Activated CD4-positive, CD25-positive, alpha-beta regulatory T cell treated with anti-CD3 and anti-CD28 coated beads, Interleukin-2, amount 50 U/mL, for 24 hours (primary cell): Measurements from ENCODE around the gene MRPL4.
"Not testable (repeated sequence)": the region's sequence is repeated elsewhere in the genome, so short reads cannot be mapped to it uniquely, and the experiment has no call there.

Source experiments
- ATAC-seq, 2 donors: fragments of 150-1000 bp; cut with Tn5 transposase; one replicate each; pipeline ENCODE4 v1.10.0; 2021; ENCODE audit warnings: mild to moderate bottlenecking in 1 of 2, moderate library complexity in 1 of 2

MRPL4 gene

DNA sequence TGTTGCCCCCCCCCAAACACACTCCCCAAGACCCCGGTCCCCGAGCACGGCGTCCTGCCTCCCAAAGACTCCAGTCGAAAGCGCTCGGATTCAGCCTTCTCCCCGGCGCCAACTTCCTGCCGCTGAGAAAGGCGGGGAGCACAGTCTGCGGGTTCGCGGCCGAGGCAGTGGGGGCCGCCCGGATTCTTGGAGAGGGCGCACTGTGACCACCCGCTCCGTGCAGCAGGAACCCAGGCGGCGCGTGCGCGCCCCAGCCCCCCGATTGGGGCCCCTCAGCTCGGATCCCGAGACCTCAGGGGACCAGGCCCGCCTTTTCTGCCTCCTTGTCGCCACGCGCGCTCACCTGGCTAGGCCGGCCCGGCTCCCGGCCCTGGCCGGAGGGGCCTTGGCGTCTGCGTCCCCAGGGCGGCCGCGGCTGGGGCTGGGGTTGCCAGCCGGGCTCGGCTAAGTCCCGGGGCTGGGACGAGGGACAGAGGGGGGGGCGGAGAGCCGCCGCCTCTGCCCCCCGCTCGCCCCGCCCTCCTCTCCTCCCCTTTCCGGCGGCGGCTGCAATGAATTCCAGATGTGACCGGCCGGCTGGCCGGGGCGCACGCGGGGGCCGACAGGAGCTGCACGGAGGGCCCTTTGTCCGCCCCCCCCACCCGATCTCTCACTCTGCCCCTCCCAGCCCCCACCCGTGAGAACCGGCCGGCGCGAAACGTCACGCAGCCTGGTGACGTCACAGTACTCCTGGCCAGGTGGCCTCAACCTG, 21.0 kb upstream of the MRPL4 start, which contains the start of gene S1PR2:
S1PR2 (minus strand) TSS at position 471 of the 751 bp plus-strand sequence. CDS start 6,426 bp downstream, outside the sequence.
- peak; percentile 55 to 57 for ATAC-seq

DNA sequence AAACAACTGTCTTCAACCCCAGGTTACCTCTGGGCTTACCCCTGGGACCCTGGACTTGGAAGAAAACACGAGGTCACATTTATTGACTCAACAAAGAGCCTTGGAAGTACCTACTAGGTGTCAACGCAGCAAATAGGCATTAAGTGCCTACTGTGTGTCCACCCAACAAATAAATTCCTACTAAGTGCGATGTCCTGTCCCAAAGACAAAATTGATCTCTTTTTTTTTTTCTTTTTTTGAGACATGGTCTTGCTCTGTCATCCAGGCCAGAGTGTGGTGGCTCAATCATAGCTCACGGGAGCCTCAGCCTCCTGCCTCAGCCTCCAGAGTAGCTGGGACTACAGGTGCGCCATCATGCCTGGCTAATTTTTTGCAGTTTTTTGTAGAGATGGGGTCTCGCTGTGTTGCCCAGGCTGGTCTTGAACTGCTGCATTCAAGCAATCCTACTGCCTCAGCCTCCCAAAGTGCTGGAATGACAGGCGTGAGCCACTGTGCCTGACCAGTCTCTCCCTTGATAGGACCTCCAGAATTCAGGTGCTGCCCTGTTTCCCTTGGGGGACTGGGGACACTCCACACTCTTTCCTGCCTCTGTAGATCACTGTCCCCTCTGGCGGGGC, 20.3 kb upstream of the MRPL4 start:
- ATAC-seq: no peak

DNA sequence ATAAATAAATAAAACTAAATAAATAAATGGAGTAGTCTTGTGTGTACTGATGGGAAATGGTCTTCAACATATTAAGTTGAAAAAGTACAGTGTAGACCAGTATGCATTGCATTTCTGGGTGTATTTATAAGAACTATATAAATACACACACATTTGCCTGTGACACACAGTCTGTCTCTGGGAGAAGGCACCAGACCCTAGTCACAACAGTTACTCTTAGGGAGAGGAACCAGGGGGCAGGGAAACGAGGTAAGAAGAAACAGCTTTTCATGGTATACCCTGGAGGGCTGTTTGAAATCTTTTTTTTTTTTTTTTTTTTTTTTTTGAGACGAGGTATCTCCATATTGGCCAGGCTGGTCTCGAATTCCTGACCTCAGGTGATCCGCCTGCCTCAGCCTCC, 18.1 kb upstream of the MRPL4 start:
- no peak for ATAC-seq

DNA sequence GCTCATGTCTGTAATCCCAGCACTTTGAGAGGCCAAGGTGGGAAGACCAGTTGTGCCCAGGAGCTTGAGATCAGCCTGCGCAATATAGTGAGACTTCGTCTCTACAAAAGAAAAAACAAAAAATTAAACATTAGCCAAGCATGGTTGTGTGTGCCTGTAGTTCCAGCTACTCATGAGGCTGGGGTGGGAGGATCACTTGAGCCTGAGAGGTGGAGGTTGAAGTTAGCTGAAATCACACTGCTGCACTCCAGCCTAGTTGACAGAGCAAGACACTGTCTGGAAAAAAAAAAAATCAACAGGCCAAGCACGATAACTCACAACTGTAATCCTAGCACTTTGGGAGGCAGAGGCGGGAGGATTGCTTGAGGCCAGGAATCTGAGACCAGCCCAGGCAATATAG, 17.0 kb upstream of the MRPL4 start:
- ATAC-seq: no peak

DNA sequence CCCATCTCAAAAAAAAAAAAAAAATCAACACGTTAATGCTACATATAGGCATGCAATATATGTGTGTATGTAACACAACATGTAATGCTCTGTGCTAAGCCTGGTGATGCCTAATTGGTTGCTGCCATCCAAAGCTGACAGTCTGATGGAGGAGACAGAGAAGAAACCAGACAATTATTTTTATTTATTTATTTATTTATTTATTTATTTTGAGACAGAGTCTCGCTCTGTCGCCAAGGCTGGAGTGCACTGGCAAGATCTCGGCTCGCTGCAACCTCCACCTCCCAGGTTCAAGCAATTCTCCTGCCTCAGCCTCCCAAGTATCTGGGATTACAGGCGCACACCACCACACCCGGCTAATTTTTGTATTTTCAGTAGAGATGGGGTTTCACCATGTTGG, 16.6 kb upstream of the MRPL4 start:
- not testable (repeated sequence) for ATAC-seq

DNA sequence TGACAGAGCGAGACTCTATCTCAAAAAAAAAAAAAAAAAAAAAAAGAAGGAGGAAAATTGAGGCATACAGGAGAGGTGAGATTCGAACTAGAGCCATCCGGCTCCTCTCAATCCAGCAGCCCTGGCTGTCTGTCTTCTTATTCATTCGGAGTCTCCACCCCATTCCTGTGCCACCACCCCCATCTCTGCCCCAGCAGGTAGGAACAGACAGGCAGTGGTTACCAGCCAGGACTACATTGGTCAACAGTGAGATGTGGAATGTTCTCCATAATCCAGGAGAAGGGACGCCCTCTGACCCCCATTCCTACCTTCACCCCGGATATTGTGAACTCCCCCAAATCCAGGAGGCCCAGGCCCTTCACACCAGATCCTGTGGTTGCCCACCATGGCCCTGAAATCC, 14.3 kb upstream of the MRPL4 start:
- no peak for ATAC-seq

DNA sequence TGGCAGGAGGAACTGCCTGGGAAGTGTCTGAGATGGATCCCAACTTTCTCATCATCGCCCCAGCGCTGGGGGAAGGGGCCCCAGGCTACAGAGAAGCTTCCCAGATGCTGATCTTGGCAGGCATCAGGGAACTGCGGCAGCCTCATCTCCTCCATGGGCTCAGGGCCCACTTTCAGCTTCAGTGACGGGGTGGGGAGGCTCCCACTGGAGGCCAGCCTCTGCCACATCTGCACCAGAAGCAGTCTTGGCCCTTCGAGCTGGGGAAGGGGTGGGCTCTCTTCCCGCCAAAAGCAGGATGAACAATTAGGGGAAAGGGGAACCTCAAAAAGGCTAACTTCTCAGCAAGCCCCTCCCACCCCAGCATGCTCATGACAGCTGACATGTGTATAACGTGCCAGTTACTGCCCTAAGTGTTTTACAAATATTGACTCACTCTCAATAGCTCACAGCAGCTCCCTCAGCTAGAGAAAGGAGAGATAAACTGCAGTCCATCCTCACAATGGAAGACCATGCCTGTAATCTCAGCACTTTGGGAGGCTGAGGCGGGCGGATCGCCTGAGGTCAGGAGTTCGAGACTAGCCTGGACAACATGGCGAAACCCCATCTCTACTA, 13.7 kb upstream of the MRPL4 start:
- ATAC-seq: no peak

DNA sequence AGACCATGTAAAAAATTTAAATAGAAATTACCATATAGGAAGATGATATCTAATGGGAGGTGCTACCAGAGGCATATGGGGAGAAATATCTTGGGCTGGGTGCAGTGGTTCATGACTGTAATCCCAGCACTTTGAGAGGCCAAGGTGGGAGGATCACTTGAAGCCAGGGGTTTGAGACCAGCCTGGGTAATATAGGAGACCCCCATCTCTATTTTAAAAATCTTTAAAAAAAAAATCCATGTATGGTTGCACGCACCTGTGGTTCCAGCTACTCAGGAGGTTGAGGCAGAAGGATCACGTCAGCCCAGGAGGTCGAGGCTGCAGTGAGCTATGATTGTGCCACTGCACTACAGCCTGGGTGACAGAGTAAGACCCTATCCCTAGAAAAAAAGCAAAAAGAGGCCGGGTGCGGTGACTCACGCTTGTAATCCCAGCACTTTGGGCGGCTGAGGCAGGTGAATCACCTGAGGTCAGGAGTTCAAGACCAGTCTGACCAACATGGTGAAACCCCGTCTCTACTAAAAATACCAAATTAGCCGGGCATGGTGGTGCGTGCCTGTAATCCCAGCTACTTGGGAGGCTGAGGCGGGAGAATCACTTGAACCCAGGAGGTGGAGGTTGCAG, 10.1 kb upstream of the MRPL4 start:
- ATAC-seq: not testable (repeated sequence)

DNA sequence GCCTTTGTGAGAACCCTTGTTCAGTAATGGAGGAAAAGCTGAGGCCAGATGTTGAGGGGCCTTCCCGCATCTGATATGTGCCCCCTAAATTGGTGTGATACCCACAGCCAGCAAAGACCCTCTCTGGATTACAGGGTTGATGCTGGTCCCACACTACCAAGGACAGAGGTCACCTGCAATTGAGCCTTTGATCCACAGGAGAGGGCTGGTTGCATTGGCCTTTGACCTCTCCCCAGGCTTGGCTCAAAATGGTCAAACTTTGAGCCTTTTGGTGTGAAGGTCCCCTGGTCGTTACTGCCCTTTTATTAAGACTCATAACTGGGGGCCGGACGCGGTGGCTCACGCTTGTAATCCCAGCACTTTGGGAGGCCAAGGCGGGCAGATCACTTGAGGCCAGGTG, 8.4 kb upstream of the MRPL4 start:
- no peak for ATAC-seq

DNA sequence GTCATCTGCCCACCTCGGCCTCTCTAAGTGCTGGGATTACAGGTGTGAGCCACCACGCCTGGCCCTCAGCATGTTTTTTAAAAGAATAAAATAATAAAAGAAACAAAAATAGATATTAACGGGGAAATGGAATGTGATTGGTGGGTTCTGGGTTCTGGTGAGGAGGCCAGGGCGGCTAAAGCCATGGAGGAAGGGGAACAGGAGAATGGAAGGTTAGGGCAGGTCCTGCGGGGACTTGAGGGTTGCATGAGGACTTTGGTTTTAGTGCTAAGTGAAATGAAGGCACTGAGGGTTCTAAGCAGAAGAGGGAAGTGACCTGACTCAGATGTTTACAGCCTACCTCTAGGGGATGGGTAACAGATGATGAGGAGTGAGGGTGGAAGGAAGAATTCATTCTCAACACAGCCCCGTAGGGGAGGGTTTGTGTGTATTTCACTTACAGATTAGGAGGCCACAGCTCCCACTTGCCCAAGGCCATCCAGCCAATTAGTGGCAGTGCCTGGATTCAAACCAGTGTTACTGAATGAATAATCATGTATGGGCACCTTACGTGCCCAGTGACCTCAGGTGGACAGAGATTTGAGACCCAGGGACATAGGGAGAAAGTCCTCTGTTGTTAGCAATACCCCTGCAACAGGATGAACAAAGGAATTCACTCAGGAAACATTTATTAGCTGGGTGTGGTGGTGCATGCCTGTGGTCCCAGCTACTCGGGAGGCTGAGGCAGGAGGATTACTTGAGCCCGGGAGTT, 6.7 kb upstream of the MRPL4 start:
- no peak for ATAC-seq

DNA sequence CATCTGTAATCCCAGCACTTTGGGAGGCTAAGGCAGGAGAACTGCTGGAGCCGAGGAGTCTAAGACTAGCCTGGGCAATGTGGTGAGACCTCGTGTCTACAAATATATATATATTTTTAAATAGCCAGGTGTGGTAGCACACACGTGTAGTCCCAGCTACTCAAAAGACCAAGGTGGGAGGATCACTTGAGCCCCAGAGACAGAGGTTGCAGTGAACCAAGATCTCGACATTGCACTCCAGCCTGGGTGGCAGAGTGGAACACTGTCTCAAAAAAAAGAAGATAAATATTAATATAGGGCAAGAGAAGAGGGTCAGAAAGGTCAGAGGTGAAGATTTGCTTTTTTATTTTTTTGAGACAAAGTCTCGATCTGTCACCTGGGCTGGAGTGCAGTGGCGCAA, 5.5 kb upstream of the MRPL4 start:
- ATAC-seq: no peak

DNA sequence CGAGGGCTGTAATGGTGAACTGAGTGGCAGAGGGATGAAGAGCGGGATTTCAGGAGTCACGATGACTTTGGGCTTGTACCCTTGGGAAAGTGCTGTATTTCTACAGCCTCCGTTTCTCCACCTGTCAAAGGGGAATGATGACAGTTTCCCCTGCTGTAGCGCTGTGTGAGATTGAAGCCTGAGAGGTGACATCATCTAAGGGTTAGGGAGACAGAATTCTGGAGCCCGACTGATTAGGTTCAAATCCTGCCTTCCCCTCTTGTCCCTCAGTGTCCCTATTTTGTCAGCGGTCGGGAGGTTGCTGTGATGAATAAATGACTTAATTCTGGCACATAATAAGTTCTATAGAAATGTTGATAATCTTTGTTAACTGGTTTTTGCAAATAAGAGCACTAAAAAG, 693 bp downstream of the MRPL4 start:
- no peak for ATAC-seq

DNA sequence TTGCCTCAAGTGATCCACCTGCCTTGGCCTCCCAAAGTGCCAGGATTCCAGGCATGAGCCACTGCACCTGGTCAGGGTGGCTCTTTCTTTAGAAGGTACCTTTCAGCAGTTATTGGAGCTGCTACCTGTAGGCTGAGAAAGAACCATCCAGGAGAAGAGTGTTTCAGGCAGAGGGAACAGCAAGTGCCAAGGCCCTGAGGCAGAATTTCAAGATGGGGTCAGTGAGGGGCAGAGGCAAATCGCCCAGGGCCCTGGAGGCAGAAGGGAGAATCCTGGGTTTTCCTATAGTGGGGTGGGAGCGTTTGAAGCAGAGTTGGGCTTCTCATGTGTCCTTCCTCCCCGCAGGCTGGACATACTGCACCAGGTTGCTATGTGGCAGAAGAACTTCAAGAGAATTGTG, 2.2 kb downstream of the MRPL4 start:
- no peak for ATAC-seq

DNA sequence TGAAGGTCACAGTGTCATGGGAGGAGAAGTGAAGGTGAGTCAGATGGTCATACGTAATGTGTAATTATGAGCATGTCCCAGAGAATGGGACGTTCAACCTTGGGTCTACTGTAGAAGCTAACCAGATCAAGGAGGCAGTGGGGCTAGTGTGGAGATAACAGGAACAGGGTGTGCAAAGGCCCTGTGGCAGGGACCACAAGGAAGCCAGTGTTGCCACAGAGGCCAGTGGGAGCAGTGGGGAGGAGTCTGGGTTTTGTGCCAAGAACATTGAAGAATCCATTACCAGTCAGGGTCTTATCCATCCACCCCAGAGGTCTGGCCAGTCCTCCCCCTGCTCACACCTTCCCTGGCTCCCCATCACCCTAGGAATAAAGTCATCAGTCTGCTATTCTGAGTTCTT, 3.3 kb downstream of the MRPL4 start:
- ATAC-seq: no peak

DNA sequence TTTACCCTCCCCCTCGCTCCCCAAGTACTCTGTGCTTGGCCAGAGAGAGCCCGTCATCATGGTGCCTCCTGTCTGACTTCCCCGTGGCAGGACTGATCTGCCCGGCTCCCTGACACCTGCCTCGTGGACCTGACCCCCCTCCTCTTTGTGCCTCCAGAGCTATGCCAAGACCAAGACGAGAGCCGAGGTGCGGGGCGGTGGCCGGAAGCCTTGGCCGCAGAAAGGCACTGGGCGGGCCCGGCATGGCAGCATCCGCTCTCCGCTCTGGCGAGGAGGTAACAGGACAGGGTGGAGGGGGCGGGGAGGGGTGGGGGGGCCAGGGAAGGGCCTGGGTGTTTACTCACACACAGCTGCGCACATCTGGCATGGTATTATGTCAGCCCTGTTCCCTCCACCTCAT, 4.5 kb downstream of the MRPL4 start:
- ATAC-seq: no peak

DNA sequence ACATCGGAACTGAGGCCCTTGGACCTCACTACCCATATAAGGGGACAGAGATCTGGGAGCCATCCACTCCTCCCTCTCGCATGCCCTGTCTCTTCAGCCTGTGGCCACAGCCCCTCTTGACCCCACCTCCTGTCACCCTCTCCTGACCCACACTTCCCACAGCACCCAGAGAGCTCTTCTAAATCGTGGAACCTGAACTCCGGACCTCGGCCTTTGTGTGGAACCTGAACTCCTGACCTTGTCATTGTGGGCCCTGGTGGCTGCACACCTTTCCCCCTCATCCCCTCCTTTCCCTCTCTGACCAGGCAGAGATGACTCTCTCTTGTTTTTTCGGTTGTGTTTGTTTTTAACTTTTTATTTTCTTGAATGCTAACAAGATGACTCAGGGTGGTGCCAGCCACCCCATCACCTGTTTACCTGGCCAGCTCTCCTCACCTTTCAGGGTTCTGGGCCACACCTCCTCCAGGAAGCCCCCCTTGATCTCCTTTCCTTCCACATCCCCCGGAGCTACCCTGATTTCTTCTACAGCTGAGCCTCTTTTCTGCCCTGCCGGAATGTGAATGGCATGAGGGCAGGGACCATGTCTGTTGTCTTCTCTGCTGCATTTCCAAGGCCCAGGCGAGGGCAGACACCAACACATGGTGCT, 5.1 kb downstream of the MRPL4 start:
- no peak for ATAC-seq

DNA sequence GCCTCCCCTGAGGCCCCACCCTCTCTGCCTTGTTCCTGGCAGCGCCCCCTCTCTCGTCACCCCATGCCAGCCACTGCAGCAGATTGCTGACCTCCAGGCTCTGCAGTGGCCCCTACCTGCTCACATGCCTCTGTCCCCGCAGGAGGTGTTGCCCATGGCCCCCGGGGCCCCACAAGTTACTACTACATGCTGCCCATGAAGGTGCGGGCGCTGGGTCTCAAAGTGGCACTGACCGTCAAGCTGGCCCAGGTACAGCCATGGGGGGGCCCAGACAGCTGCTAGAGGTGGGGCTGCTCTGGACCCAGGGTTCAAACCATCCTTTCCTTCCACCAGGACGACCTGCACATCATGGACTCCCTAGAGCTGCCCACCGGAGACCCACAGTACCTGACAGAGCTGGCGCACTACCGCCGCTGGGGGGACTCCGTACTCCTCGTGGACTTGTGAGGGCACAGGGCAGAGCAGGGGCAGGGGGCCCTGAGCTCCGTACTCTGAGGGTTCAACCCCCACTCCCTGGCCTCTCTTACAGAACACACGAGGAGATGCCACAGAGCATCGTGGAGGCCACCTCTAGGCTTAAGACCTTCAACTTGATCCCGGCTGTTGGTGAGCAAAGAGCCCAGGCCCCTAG, 6.2 kb downstream of the MRPL4 start:
- no peak for ATAC-seq

DNA sequence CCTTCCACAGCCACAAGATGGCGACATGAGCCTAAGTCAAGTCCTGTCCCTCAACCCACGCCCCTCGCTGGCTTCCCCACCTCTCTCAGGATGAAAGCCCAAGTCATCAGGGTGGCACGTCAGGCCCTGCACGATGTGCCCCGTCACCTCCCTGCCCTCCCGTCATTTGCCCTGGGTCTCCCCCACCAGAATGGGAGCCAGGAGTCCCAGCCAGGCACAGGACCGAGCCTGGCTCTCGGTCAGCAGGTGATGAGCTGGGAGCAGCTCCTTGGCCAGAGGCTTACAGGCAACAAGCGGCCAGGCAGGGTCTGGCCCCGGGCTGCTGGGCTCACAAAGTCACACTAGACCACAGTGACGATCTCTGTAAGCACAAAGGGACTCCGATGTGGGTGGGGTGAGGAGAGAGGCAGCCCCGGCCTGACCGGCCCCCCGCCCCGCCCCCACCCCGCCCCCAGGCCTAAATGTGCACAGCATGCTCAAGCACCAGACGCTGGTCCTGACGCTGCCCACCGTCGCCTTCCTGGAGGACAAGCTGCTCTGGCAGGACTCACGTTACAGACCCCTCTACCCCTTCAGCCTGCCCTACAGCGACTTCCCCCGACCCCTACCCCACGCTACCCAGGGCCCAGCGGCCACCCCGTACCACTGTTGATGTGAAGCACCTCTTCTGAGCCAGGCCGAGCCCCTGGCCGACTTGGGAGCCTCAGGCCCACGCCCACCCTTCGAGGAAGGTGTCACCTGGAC, 7.3 kb downstream of the MRPL4 start:
- peak; percentile 84 to 86 for ATAC-seq

DNA sequence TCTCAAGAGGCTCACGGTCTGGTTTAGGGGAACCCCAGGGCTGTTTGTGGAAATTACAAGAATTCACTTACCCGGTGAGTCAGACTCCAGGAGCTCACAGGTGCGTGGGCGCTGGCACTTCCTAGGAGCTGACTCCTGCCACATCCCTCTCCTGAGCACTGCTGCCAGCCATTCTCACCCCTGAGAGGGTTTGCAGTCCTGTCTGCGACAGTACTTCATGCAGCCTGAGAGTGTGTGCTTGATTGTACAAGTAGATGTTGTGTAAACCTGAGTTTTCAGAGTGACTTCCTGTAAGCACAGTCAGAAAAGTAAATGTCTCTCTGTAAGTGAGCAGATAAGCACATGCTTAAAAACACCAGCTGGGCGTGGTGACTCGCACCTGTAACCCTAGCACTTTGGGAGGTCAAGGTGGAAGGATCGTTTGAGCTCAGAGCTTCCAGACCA, 8.1 kb downstream of the MRPL4 start:
- peak; percentile 66 to 69 for ATAC-seq

DNA sequence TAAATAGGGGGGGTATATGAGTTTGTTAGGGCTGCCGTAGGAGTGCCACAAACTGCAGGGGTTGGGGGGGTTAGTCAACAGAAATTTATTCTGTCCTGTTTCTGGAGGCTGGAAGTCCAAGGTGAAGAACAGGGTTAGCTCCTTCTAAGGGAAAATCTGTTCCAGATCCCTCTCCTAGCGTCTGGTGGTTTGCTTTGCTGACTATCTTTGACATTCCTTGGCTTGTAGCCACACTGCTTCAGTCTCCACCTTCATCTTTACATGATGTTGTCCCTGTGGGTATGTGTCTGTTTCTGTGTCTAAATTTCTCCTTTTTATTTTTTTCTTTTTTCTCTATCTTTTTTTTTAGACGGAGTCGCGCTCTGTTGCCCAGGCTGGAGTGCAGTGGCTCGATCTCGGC, 10.8 kb downstream of the MRPL4 start:
- no peak for ATAC-seq

DNA sequence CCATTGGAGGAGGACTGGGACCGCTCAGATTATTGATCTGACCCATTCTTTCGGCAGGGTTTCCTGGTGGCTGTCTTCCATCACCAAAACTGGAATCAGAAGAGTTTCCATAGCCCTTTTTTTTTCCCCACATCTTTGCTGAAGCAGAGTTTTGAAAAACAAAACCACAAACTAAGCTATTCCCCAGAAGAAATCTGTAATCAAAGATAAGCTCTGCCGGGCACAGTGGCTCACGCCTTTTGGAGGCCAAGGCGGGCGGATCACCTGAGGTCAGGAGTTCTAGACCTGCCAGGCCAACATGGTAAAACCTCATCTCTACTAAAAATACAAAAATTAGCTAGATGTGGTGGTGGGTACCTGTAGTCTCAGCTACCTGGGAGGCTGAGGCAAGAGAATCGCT, 14.7 kb downstream of the MRPL4 start:
- no peak for ATAC-seq
